ENCODE results near the gene HOXA9. TPM values are rescaled to one million over a fixed set of nuclear protein-coding genes. Genes with fewer than 3 reads are reported as not detected.
A peak's percentile ranks its signal among the peaks of the same experiment; 100 is the strongest.

HOXA9 gene
- total and polyA plus RNA-seq, 2 of the 8 experiments (the other 6 are each of a cell fraction or from before 2014, with no cell fraction given) = not detected

DNA sequence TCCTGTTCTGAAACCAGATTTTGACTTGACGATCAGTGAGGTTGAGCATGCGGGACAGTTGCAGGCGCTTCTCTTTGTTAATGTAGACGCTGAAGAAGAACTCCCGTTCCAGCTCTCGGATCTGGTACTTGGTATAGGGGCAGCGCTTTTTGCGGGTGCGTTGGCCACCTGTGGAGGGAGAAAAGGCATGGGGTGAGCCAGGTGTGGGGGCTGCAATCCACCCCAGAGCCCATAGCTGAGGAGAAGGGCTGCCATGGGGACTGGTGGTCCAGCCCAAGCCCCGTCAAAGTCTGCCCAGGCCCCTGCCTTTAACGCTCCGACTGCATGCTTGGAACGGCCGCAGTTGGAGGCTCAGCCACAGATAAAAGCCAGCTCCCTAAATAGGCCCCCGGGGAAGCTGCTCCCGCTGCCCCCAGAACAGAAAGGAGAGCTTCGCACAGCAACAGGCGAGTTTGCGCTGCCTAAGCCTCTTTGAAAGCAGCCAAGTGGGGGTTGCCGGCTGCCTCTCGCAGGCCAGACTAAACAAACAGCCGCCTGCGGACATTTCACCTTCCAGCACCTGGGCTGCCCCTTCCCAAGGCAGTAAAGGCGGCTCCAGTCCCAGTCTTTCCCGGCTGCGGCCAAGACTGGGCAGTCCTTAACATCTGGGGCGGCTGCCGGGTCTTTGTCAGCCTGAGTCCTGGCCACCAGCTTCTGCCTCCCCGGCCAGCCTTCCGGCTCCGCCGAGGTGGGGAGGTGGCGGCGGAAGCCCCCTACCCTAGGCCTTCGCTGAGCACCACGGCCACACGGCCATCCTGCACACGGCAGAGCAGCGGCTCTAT, 17.7 kb upstream of the HOXA9 start (continued):
- TF ChIP-seq YY1 (IDR thresholded peaks at IDR 0.05; ENCODE audit: low read depth, low read length) (0 out of 2 replicates have a peak, but pooled peaks have one; percentile 18), BCL11A (IDR thresholded peaks at IDR 0.05; ENCODE audit: low read depth in 2 of 2, low read length in 2 of 2) (no peak), RNF2 (IDR thresholded peaks at IDR 0.05; ENCODE audit: borderline replicate concordance, low read depth, low read length, missing control alignments, poor library complexity, severe bottlenecking) (peak; percentile 71), SIX5 (IDR thresholded peaks at IDR 0.05; ENCODE audit: low read depth, low read length) (no peak), ZNF274 (IDR thresholded peaks at IDR 0.05; ENCODE audit: borderline replicate concordance, extremely low read depth, low read length) (no peak), GABPA (IDR thresholded peaks at IDR 0.05; ENCODE audit: borderline replicate concordance, insufficient read depth, low read length) (peak; percentile 71; the same call in 1 of the 2 replicates), SUZ12 (IDR thresholded peaks at IDR 0.05; ENCODE audit: low read length) (peak; percentile 87), POU5F1 (IDR thresholded peaks at IDR 0.05; ENCODE audit: low read depth, low read length) (no peak), NRF1 (IDR thresholded peaks at IDR 0.05; ENCODE audit: low read depth, low read length) (no peak), CHD1 (IDR thresholded peaks at IDR 0.05; ENCODE audit: low read depth, low read length) (no peak), SAP30 (IDR thresholded peaks at IDR 0.05; ENCODE audit: insufficient read depth, insufficient replicate concordance, low read length) (no peak), FOSL1 (IDR thresholded peaks at IDR 0.05; ENCODE audit: insufficient read depth, low read depth, low read length) (no peak), CREB1 (IDR thresholded peaks at IDR 0.05) (no peak), POLR2AphosphoS5 (IDR thresholded peaks at IDR 0.05; ENCODE audit: low read depth, low read length) (no peak), SRF (IDR thresholded peaks at IDR 0.05; ENCODE audit: low read depth, low read length) (no peak), CHD2 (IDR thresholded peaks at IDR 0.05; ENCODE audit: low read length) (no peak), CBX8 (IDR thresholded peaks at IDR 0.05; ENCODE audit: borderline replicate concordance, low read depth, low read length) (no peak), CBX5 (IDR thresholded peaks at IDR 0.05; ENCODE audit: low read depth, low read length) (no peak)
- TF ChIP-seq, protein P1, sequence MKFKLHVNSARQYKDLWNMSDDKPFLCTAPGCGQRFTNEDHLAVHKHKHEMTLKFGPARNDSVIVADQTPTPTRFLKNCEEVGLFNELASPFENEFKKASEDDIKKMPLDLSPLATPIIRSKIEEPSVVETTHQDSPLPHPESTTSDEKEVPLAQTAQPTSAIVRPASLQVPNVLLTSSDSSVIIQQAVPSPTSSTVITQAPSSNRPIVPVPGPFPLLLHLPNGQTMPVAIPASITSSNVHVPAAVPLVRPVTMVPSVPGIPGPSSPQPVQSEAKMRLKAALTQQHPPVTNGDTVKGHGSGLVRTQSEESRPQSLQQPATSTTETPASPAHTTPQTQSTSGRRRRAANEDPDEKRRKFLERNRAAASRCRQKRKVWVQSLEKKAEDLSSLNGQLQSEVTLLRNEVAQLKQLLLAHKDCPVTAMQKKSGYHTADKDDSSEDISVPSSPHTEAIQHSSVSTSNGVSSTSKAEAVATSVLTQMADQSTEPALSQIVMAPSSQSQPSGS (IDR thresholded peaks at IDR 0.05; ENCODE audit: low read length) = no peak
- TF ChIP-seq, protein P2, sequence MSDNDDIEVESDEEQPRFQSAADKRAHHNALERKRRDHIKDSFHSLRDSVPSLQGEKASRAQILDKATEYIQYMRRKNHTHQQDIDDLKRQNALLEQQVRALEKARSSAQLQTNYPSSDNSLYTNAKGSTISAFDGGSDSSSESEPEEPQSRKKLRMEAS (IDR thresholded peaks at IDR 0.05) = 0 out of 2 replicates have a peak, but pooled peaks have one; percentile 18

All from H1 (cell line).